ENCODE data around the gene KCNT1. TPM values are rescaled to one million over a fixed set of nuclear protein-coding genes. Genes with fewer than 3 reads are reported as not detected.

KCNT1 gene
- total RNA-seq, 6 experiments from 2014 or later, result not detected

GRCh38 chr9:135766707-135767106, 64.7 kb downstream of the KCNT1 start:
- no peak overlapping the region for H3K4me3 Mint-ChIP-seq
- H3K36me3 Mint-ChIP-seq (ENCODE audit: low read depth), result peaks cover 15% of the 10 kb centered on the region
- TF ChIP-seq, protein P1, sequence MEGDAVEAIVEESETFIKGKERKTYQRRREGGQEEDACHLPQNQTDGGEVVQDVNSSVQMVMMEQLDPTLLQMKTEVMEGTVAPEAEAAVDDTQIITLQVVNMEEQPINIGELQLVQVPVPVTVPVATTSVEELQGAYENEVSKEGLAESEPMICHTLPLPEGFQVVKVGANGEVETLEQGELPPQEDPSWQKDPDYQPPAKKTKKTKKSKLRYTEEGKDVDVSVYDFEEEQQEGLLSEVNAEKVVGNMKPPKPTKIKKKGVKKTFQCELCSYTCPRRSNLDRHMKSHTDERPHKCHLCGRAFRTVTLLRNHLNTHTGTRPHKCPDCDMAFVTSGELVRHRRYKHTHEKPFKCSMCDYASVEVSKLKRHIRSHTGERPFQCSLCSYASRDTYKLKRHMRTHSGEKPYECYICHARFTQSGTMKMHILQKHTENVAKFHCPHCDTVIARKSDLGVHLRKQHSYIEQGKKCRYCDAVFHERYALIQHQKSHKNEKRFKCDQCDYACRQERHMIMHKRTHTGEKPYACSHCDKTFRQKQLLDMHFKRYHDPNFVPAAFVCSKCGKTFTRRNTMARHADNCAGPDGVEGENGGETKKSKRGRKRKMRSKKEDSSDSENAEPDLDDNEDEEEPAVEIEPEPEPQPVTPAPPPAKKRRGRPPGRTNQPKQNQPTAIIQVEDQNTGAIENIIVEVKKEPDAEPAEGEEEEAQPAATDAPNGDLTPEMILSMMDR (IDR thresholded peaks at IDR 0.05), result no peak
- H3K4me1 Mint-ChIP-seq (ENCODE audit: low read depth), result no peaks in the 10 kb centered on the region
- H3K9me3 Mint-ChIP-seq, result peaks cover 42% of the 10 kb centered on the region
- no peak for DNase-seq
- H3K27me3 Mint-ChIP-seq (ENCODE audit: insufficient read depth), result peaks cover 13% of the 10 kb centered on the region
- H3K27ac Mint-ChIP-seq, result no peak overlapping the region

DNA sequence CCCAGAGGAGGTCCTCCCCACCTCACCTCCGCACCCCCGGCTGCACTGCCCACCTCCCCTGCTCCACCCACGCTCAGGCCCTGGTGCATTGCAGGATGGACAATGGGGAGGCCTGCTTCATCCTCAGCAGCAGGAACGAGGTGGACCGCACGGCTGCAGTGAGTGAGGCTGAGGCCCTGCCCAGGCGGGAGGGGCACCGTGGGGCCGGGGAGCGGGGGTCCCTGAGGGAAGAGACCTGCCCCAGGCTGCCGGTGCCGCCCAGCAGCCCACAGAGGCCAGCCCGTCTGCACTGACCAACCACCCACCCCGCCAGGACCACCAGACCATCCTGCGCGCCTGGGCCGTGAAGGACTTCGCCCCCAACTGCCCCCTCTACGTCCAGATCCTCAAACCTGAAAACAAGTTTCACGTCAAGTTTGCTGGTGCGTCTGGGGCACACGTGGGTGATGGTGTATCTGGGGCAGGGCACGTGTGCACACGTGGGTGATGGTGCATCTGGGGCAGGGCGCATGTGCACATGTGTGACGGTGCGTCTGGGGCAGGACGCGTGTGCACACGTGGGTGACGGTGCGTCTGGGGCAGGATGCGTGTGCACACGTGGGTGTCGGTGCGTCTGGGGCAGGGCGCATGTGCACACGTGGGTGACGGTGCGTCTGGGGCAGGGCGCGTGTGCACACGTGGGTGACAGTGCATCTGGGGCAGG, 66.7 kb downstream of the KCNT1 start:
- DNase-seq, result no peak
- no peak overlapping the region for H3K27ac Mint-ChIP-seq
- no peak overlapping the region for H3K4me3 Mint-ChIP-seq
- TF ChIP-seq, protein P1 (IDR thresholded peaks at IDR 0.05), result no peak
- H3K27me3 Mint-ChIP-seq (ENCODE audit: insufficient read depth), result peaks cover 4% of the 10 kb centered on the region
- peaks cover 35% of the 10 kb centered on the region for H3K9me3 Mint-ChIP-seq
- peaks cover 15% of the 10 kb centered on the region for H3K36me3 Mint-ChIP-seq (ENCODE audit: low read depth)
- no peaks in the 10 kb centered on the region for H3K4me1 Mint-ChIP-seq (ENCODE audit: low read depth)

- no peak for DNase-seq
- Mint-ChIP-seq H3K4me1 (ENCODE audit: low read depth) (no peaks in the 10 kb centered on the region), H3K27me3 (ENCODE audit: insufficient read depth) (peaks cover 1% of the 10 kb centered on the region; the same call in 1 of the 2 replicates), H3K36me3 (ENCODE audit: low read depth) (peaks cover 15% of the 10 kb centered on the region), H3K27ac (no peak overlapping the region), H3K9me3 (peaks cover 33% of the 10 kb centered on the region), H3K4me3 (no peak overlapping the region)
- TF ChIP-seq, protein P1 (IDR thresholded peaks at IDR 0.05), result no peak
Measured at GRCh38 chr9:135769489-135770202, 67.7 kb downstream of the KCNT1 start.

DNA sequence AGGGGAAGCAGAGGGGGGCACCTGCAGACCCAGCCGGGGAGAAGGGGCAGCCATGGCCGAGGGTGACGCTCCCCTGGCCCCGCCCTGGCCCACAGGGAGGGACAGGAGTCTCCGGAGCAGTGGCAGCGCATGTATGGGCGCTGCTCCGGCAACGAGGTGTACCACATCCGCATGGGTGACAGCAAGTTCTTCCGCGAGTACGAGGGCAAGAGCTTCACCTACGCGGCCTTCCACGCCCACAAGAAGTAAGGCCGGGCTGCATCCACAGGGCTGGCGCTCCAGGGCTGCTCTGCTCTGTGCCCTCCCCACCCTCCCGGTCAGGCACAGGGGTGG, 68.2 kb downstream of the KCNT1 start:
- no peak overlapping the region for H3K4me3 Mint-ChIP-seq
- no peak for DNase-seq
- peaks cover 28% of the 10 kb centered on the region for H3K9me3 Mint-ChIP-seq
- TF ChIP-seq, protein P1 (IDR thresholded peaks at IDR 0.05), result no peak
- H3K27me3 Mint-ChIP-seq (ENCODE audit: insufficient read depth), result peaks cover 1% of the 10 kb centered on the region; the same call in 1 of the 2 replicates
- no peak overlapping the region for H3K27ac Mint-ChIP-seq
- H3K36me3 Mint-ChIP-seq (ENCODE audit: low read depth), result peaks cover 15% of the 10 kb centered on the region
- H3K4me1 Mint-ChIP-seq (ENCODE audit: low read depth), result no peaks in the 10 kb centered on the region

GRCh38 chr9:135770771-135771170, 68.8 kb downstream of the KCNT1 start:
- Mint-ChIP-seq H3K27me3 (ENCODE audit: insufficient read depth) (peaks cover 1% of the 10 kb centered on the region; the same call in 1 of the 2 replicates), H3K36me3 (ENCODE audit: low read depth) (peaks cover 15% of the 10 kb centered on the region), H3K4me3 (no peak overlapping the region), H3K4me1 (ENCODE audit: low read depth) (no peaks in the 10 kb centered on the region), H3K27ac (no peak overlapping the region), H3K9me3 (peaks cover 25% of the 10 kb centered on the region)
- DNase-seq, result no peak
- TF ChIP-seq, protein P1 (IDR thresholded peaks at IDR 0.05), result no peak
